ENCODE measurements around the gene IRF3.

The IRF3 gene

DNA sequence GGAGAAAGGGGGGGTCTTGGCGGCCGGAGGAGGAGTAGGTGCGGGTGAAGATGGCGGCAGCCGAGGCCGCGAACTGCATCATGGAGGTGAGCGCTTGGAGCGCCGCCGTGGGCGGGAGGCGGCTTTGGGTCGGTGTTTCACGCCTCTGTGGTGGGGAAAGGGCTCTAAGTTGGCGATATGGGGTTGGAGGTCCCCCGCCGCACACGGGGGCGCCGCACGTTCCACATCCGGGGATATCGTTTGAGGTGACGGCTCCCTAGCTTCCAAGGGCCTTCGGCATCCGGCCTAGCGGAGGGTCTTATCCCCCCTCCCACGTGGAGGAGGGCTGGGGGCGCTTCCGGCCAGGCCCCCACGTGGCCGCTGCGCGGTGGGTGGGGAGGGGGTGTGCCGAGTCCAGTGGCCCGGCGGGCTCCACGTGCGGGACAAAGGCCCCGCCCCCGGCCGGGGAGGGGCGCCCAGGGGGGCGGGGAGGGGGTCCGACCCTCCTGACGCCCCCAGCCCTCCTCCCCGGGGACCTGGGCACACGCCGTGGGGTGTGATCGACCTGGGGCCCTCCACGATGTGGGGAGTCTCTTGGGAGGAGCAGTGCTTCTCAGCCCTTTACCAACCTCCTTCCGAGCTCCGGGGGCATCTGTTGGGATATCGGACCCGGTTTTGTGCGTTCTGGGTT is 11.7 kb upstream of the IRF3 start, which contains the start of gene PRMT1:
Gene PRMT1, plus strand, starts transcription at position 41 of the 670 bp plus-strand sequence. Its CDS starts 10 bp downstream, at position 51.
- peak; percentile 68; the same call in 1 of the 2 replicates for TF ChIP-seq SIN3A (IDR thresholded peaks at IDR 0.05; ENCODE audit: borderline replicate concordance, insufficient read depth, low read length)
- TF ChIP-seq TAF1 (IDR thresholded peaks at IDR 0.05; ENCODE audit: borderline replicate concordance, insufficient read depth, low read length), result peak; percentile 90
- TF ChIP-seq, protein P1, sequence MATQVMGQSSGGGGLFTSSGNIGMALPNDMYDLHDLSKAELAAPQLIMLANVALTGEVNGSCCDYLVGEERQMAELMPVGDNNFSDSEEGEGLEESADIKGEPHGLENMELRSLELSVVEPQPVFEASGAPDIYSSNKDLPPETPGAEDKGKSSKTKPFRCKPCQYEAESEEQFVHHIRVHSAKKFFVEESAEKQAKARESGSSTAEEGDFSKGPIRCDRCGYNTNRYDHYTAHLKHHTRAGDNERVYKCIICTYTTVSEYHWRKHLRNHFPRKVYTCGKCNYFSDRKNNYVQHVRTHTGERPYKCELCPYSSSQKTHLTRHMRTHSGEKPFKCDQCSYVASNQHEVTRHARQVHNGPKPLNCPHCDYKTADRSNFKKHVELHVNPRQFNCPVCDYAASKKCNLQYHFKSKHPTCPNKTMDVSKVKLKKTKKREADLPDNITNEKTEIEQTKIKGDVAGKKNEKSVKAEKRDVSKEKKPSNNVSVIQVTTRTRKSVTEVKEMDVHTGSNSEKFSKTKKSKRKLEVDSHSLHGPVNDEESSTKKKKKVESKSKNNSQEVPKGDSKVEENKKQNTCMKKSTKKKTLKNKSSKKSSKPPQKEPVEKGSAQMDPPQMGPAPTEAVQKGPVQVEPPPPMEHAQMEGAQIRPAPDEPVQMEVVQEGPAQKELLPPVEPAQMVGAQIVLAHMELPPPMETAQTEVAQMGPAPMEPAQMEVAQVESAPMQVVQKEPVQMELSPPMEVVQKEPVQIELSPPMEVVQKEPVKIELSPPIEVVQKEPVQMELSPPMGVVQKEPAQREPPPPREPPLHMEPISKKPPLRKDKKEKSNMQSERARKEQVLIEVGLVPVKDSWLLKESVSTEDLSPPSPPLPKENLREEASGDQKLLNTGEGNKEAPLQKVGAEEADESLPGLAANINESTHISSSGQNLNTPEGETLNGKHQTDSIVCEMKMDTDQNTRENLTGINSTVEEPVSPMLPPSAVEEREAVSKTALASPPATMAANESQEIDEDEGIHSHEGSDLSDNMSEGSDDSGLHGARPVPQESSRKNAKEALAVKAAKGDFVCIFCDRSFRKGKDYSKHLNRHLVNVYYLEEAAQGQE (IDR thresholded peaks at IDR 0.05; ENCODE audit: insufficient read depth in 1 of 2, low read depth in 2 of 2, low read length in 2 of 2), result 0 out of 4 replicates have a peak, but pooled peaks of 1 of the 2 experiments have one; percentile 26
- TF ChIP-seq FOXP2 (optimal IDR thresholded peaks at IDR 0.05; ENCODE audit: borderline replicate concordance, extremely low read depth, extremely low read length, insufficient read depth), result peak; percentile 8
- TF ChIP-seq POLR2AphosphoS5 (IDR thresholded peaks at IDR 0.05; ENCODE audit: low read depth, low read length), result peak; percentile 83

DNA sequence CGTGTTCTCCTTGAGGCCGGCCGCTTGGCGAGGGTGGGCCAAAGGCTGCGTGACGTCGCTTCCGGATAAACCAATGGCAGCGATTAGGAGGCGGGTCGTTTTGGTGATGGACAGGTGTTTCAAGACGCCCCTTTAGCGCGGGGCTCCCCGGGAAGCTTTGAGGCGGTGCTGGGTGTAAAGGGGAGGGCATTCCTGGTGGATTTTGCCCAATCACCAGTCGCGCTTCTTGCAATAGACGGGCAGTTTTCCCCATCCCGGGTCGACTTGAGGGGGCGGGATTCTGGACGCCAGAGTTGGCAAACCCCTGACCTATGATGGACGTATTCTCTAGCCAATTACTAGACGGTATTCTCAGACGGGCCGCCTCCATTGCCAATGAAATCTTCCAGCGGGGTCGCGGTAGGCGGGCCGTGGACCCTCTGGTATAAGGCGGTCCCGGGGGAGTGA is 11.2 kb upstream of the IRF3 start:
- TF ChIP-seq SIN3A (IDR thresholded peaks at IDR 0.05; ENCODE audit: borderline replicate concordance, insufficient read depth, low read length) (no peak), POLR2AphosphoS5 (IDR thresholded peaks at IDR 0.05; ENCODE audit: low read depth, low read length) (no peak), TAF1 (IDR thresholded peaks at IDR 0.05; ENCODE audit: borderline replicate concordance, insufficient read depth, low read length) (no peak), FOXP2 (optimal IDR thresholded peaks at IDR 0.05; ENCODE audit: borderline replicate concordance, extremely low read depth, extremely low read length, insufficient read depth) (peak; percentile 49)
- TF ChIP-seq, protein P1 (IDR thresholded peaks at IDR 0.05; ENCODE audit: insufficient read depth in 1 of 2, low read depth in 2 of 2, low read length in 2 of 2), result no peak

DNA sequence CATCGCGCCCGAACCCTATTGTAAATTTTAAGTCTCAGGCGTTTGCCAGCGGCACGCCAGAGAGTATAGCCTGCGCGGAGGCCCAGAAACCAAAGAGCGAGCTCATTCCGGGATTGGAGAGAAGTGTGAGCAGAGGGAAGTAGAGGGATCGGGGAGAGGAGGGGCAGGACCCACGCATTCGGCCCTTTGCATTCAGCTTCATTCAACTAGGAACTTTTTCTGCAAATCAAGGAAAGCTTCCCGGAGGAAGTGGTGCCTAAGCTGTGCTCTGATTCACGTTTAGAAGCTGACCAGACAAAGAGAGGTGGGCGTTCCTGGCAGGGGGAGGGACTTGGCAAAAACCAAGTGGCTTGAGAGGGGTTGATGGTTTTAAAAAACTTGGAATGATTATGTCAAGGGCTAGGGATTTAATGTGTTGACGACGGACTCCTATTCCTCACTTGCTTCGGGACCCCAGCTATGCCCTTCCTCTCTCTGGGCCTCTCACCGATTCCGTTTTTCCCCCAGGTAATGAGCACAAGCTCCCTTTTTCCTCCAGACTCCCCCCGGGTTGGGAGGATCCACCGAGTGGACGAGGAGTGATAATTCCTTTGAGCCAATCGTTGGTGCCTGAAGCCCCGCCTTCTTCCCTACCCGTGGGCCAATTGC is 10.6 kb upstream of the IRF3 start:
- TF ChIP-seq POLR2AphosphoS5 (IDR thresholded peaks at IDR 0.05; ENCODE audit: low read depth, low read length), result peak; percentile 55; the same call in 1 of the 2 replicates
- 0 out of 2 replicates have a peak, but pooled peaks have one; percentile 37 for TF ChIP-seq TAF1 (IDR thresholded peaks at IDR 0.05; ENCODE audit: borderline replicate concordance, insufficient read depth, low read length)
- TF ChIP-seq FOXP2 (optimal IDR thresholded peaks at IDR 0.05; ENCODE audit: borderline replicate concordance, extremely low read depth, extremely low read length, insufficient read depth), result no peak

DNA sequence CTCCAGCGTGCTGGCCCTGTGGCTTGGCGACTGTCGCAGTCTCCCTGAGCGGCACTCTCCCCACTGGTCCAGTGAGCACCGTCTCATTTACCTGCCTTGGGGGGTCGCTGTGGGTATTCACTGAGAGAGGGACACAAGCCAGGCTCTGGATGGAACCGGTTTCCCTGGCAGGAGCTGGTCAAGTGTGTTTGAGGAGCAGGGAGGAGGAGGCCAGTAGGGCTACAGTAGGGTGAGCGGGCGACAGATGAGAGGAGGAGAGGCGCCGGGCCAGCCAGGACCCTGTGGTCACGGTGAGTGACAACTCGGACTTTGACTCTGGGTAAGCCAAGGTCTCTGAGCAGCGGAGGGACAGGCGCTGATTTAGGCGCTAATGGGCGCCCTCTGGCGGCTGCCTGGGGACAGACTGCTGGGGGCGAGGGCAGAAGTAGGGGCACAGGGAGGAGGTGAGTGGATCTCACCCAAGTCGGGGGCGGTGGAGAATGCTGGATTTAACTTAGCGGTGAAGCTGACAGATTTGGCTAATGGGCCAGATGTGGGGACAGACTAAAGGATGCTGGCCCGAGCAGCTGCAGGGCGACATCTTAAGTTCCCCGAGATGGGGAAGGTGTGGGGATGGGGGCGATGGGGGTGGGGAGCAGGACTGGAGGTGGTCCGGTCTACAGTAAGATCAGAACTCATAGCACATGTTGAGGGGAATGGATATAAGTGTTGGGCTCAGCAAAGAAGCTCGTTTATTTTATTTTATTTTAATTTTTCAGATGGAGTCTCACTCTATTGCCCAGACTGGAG is 6.7 kb upstream of the IRF3 start:
- TF ChIP-seq FOXP2 (optimal IDR thresholded peaks at IDR 0.05; ENCODE audit: borderline replicate concordance, extremely low read depth, extremely low read length, insufficient read depth) (no peak), TAF1 (IDR thresholded peaks at IDR 0.05; ENCODE audit: borderline replicate concordance, insufficient read depth, low read length) (no peak), POLR2AphosphoS5 (IDR thresholded peaks at IDR 0.05; ENCODE audit: low read depth, low read length) (no peak), SIN3A (IDR thresholded peaks at IDR 0.05; ENCODE audit: borderline replicate concordance, insufficient read depth, low read length) (no peak)
- TF ChIP-seq, protein P1 (IDR thresholded peaks at IDR 0.05; ENCODE audit: insufficient read depth in 1 of 2, low read depth in 2 of 2, low read length in 2 of 2), result no peak

DNA sequence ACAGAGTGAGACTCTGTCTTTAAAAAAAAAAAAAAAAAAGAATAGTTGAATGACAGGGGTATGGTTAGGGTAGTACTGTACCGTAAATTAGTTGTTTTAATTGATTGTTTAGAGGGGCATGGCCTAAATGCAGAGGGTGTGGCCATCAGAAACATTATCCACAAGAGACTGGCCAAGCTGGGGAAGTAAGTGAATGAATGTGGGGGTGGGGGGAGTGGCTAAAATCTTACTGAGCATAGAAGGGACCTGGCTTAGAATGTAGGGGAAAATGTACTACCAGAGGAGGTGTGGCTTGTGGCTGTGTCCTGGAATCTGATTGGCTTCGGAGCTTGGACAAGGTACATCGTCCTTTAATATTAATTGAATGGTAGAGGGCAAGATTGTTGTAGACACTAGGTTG is 3.9 kb upstream of the IRF3 start:
- TF ChIP-seq FOXP2 (optimal IDR thresholded peaks at IDR 0.05; ENCODE audit: borderline replicate concordance, extremely low read depth, extremely low read length, insufficient read depth), result no peak
- TF ChIP-seq POLR2AphosphoS5 (IDR thresholded peaks at IDR 0.05; ENCODE audit: low read depth, low read length), result no peak
- TF ChIP-seq SIN3A (IDR thresholded peaks at IDR 0.05; ENCODE audit: borderline replicate concordance, insufficient read depth, low read length), result no peak
- TF ChIP-seq, protein P1 (IDR thresholded peaks at IDR 0.05; ENCODE audit: insufficient read depth in 1 of 2, low read depth in 2 of 2, low read length in 2 of 2), result no peak
- no peak for TF ChIP-seq TAF1 (IDR thresholded peaks at IDR 0.05; ENCODE audit: borderline replicate concordance, insufficient read depth, low read length)
